Activated naive CD4-positive, alpha-beta T cell treated with anti-CD3 and anti-CD28 coated beads, Interleukin-2, amount 50 U/mL, for 24 hours (primary cell): ENCODE results near the gene OR13A1.
"Not testable (repeated sequence)": the region's sequence is repeated elsewhere in the genome, so short reads cannot be mapped to it uniquely, and the experiment has no call there.

Experiments used
- H3K27ac Mint-ChIP-seq: one replicate; pipeline ENCODE4 v1.8.0; 2021; ENCODE audit warnings: mild to moderate bottlenecking, mixed read lengths
- H3K27me3 Mint-ChIP-seq: one replicate; pipeline ENCODE4 v1.8.0; 2021; ENCODE audit warnings: mixed read lengths
- H3K36me3 Mint-ChIP-seq: one replicate; pipeline ENCODE4 v1.8.0; 2021; ENCODE audit warnings: mixed read lengths
- H3K4me1 Mint-ChIP-seq: one replicate; pipeline ENCODE4 v1.8.0; 2021; ENCODE audit warnings: mixed read lengths
- H3K4me3 Mint-ChIP-seq: one replicate; pipeline ENCODE4 v1.8.0; 2021; ENCODE audit warnings: mild to moderate bottlenecking, mixed read lengths
- H3K9me3 Mint-ChIP-seq: one replicate; pipeline ENCODE4 v1.8.0; 2021; ENCODE audit warnings: mixed read lengths

Gene OR13A1

DNA sequence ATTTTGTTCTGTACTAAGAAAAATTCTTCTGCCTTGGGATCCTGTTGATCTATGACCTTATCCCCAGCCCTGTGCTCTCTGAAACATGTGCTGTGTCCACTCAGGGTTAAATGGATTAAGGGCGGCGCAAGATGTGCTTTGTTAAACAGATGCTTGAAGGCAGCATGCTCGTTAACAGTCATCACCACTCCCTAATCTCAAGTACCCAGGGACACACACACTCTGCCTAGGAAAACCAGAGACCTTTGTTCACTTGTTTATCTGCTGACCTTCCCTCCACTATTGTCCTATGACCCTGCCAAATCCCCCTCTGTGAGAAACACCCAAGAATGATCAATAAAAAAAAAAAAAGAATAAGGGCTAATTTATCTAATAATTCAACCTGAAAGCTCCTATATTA, 54.8 kb downstream of the OR13A1 start:
- H3K36me3 Mint-ChIP-seq, H3K4me3 Mint-ChIP-seq, H3K27ac Mint-ChIP-seq: not testable (repeated sequence)

DNA sequence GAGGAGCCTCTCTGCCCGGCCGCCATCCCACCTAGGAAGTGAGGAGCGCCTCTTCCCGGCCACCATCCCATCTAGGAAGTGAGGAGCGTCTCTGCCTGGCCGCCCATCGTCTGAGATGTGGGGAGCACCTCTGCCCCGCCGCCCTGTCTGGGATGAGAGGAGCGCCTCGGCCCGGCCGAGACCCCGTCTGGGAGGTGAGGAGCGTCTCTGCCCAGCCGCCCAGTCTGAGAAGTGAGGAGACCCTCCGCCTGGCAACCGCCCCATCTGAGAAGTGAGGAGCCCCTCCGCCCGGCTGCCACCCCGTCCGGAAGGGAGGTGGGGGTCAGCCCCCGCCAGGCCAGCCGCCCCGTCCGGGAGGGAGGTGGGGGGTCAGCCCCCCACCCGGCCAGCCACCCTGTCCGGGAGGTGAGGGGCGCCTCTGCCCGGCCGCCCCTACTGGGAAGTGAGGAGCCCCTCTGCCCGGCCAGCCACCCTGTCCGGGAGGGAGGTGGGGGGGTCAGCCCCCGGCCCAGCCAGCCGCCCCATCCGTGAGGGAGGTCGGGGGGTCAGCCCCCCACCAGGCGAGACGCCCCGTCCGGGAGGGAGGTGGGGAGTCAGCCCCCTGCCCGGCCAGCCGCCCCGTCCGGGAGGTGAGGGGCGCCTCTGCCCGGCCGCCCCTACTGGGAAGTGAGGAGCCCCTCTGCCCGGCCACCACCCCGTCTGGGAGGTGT, 55.5 kb downstream of the OR13A1 start:
- not testable (repeated sequence) for H3K27me3 Mint-ChIP-seq, H3K9me3 Mint-ChIP-seq, H3K36me3 Mint-ChIP-seq, H3K27ac Mint-ChIP-seq, H3K4me1 Mint-ChIP-seq, H3K4me3 Mint-ChIP-seq

More for the DNA sequence above, 54.8 kb downstream of the OR13A1 start:
- H3K27me3 Mint-ChIP-seq, result peaks cover 13% of the 10 kb centered on the region
- H3K4me1 Mint-ChIP-seq, H3K9me3 Mint-ChIP-seq: not testable (repeated sequence)

- Mint-ChIP-seq H3K27ac (no peak overlapping the region), H3K9me3 (no peaks in the 10 kb centered on the region), H3K4me3 (no peak overlapping the region), H3K4me1 (no peaks in the 10 kb centered on the region), H3K27me3 (peaks cover 8% of the 10 kb centered on the region), H3K36me3 (no peaks in the 10 kb centered on the region)
These were observed 57.8 kb downstream of the OR13A1 start for GRCh38 chr10:45257600-45257999.

DNA sequence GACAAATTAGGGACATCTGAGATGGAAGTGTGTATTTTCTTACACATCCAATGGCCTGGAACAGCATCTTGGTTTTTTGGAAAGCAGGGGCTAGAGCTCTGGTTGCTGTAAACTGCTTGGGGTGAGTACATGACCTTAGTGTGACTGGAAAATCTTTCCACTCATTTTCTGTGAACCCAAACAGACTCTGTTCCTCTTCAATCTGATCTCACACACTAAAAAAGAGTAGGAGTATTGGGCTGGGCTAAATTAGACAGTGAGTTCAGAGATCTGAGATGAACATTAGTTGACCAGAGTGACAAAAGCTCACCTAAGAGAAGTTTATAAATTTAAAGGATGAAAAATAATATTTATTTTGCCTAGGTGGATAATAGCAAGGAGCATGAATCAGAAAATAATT, 59.2 kb downstream of the OR13A1 start:
- no peak overlapping the region for H3K4me3 Mint-ChIP-seq
- no peaks in the 10 kb centered on the region for H3K4me1 Mint-ChIP-seq
- no peaks in the 10 kb centered on the region for H3K36me3 Mint-ChIP-seq
- no peaks in the 10 kb centered on the region for H3K9me3 Mint-ChIP-seq
- no peak overlapping the region for H3K27ac Mint-ChIP-seq
- peaks cover under 1% of the 10 kb centered on the region for H3K27me3 Mint-ChIP-seq

GRCh38 chr10:45255706-45256105, 59.7 kb downstream of the OR13A1 start:
- no peaks in the 10 kb centered on the region for H3K4me1 Mint-ChIP-seq
- no peak overlapping the region for H3K4me3 Mint-ChIP-seq
- no peaks in the 10 kb centered on the region for H3K9me3 Mint-ChIP-seq
- H3K36me3 Mint-ChIP-seq, result no peaks in the 10 kb centered on the region
- H3K27ac Mint-ChIP-seq, result no peak overlapping the region
- H3K27me3 Mint-ChIP-seq, result no peaks in the 10 kb centered on the region

DNA sequence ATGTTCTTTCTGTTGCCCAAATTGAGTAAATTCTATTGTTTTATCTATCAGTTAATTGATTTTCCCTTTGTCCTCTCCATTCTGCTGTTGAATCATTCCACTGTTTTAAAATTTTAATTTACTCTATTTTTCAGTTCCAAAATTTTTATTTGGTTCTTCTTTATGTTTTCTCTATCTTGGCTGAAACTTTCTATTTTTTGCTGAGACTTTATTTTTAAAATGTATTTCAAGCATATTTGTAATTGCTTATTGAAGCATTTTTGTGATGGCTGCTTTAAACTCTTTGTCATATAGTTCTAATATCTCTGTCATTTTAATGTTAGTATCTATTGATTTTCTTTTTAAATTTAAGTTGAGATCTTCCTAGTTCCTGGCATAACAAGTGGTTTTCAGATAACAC, 60.5 kb downstream of the OR13A1 start:
- Mint-ChIP-seq H3K4me1 (peaks cover 4% of the 10 kb centered on the region), H3K4me3 (no peak overlapping the region), H3K9me3 (no peaks in the 10 kb centered on the region), H3K27me3 (no peaks in the 10 kb centered on the region), H3K27ac (no peak overlapping the region), H3K36me3 (no peaks in the 10 kb centered on the region)

DNA sequence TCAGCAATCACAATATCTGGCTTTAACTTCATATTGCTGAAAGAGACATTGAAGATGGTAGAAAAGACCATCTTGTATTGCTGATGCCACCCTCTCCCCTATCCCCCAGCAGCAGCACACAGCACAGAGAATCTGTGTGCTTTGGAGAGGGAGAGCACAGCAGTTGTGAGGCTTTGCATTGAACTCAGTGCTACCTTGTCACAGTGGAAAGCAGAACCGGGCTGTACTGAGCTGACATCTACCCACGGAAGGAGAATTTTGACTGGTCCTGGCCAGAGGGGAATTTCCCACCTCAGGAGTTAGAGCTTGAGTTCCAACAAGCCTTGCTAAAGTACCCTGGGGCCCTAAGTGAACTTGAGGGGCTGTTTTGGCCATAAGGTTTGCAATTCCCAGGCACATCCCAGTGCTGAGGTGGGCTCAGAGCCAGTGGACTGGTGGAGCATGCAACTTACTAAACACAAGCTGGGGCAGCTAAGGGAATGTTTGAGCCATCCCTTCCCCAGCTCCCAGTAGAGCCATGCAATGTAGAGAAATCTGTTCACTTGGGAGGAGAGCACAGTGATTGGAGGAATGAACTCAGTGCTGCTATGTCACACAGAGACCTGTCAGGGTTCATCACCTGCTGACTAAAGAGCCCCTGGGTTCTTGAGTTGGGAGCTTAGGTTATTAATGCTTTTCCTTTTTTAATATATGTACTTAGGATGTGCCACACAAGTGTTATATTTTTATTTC, 62.1 kb downstream of the OR13A1 start:
- no peak overlapping the region for H3K4me3 Mint-ChIP-seq
- H3K36me3 Mint-ChIP-seq, result no peaks in the 10 kb centered on the region
- H3K27ac Mint-ChIP-seq, result no peak overlapping the region
- H3K4me1 Mint-ChIP-seq, result peaks cover 4% of the 10 kb centered on the region
- no peaks in the 10 kb centered on the region for H3K9me3 Mint-ChIP-seq
- no peaks in the 10 kb centered on the region for H3K27me3 Mint-ChIP-seq
